Endothelial cell of umbilical vein (primary cell): ENCODE measurements around the gene GALNT14.

Source experiments
- EZH2 ChIP-seq: IDR thresholded peaks from 2 replicates; pipeline ENCODE4 v1.6.1; 2012; ENCODE audit warnings: borderline replicate concordance, low read depth, mild to moderate bottlenecking, moderate library complexity, low read length, inconsistent platforms; ENCODE audit not compliant: severe bottlenecking
- FOS ChIP-seq: IDR thresholded peaks from 2 replicates; pipeline ENCODE4 v1.6.1; 2011; ENCODE audit warnings: mild to moderate bottlenecking, low read length, moderate library complexity, borderline replicate concordance; ENCODE audit not compliant: insufficient read depth
- GATA2 ChIP-seq: IDR thresholded peaks from 2 replicates; pipeline ENCODE4 v1.7.0; 2011; ENCODE audit warnings: low read depth, mild to moderate bottlenecking, moderate library complexity, mixed read lengths, low read length; ENCODE audit not compliant: insufficient read length, insufficient read depth
- JUN ChIP-seq: IDR thresholded peaks from 2 replicates; pipeline ENCODE4 v1.6.1; 2011; ENCODE audit warnings: borderline replicate concordance, low read depth; ENCODE audit not compliant: insufficient read length, insufficient read depth
- MYC ChIP-seq: IDR thresholded peaks from one replicate; pipeline ENCODE4 v1.6.1; 2011; ENCODE audit warnings: mild to moderate bottlenecking, low read depth, low read length
- POLR2A ChIP-seq: IDR thresholded peaks from 2 replicates; pipeline ENCODE4 v1.6.1; 2012; ENCODE audit warnings: low read depth, mild to moderate bottlenecking, control low read depth, low read length
- POLR2AphosphoS5 ChIP-seq: IDR thresholded peaks from 2 replicates; pipeline ENCODE4 v1.6.1; 2012; ENCODE audit warnings: low read depth, mild to moderate bottlenecking, control low read depth, low read length, moderate library complexity; ENCODE audit not compliant: insufficient read depth
- TF ChIP-seq, protein P1 (sequence below), 2 donors: IDR thresholded peaks; 1 replicate in 1 of 2; 2 replicates in 1 of 2; pipeline ENCODE4 v1.5.1; 2011; ENCODE audit warnings: low read length in 2 of 2, mild to moderate bottlenecking in 2 of 2, moderate library complexity in 2 of 2, control low read depth in 1 of 2, inconsistent platforms in 1 of 2, low read depth in 1 of 2; ENCODE audit not compliant: insufficient read depth in 1 of 2; ENCODE audit errors: extremely low read depth in 1 of 2
- TF ChIP-seq, protein P2 (sequence below): IDR thresholded peaks from 2 replicates; pipeline ENCODE4 v1.6.1; 2011; ENCODE audit not compliant: insufficient read depth, insufficient read length

DNA sequence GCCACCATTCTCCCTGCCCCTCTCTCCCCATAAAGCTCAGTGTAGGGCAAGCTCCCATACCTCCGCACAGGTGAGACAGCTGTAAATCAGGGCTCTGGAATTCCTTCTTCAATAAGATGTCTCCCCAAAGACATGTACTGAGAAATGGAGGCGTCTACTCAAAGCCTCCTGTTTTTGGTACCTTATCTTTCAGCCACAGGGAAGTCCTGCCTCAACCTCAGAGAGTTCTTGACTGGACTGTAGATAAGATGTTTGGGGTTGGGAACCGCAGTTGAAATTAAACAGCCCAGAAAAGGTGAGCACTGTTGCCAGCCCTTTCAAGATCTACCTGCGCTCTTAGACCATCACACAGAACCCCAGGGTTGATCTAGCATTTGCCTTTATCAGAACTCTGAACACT is 1.4 kb upstream of the GALNT14 start:
- TF ChIP-seq POLR2AphosphoS5, result no peak
- TF ChIP-seq POLR2A, result no peak
- TF ChIP-seq, protein P1, sequence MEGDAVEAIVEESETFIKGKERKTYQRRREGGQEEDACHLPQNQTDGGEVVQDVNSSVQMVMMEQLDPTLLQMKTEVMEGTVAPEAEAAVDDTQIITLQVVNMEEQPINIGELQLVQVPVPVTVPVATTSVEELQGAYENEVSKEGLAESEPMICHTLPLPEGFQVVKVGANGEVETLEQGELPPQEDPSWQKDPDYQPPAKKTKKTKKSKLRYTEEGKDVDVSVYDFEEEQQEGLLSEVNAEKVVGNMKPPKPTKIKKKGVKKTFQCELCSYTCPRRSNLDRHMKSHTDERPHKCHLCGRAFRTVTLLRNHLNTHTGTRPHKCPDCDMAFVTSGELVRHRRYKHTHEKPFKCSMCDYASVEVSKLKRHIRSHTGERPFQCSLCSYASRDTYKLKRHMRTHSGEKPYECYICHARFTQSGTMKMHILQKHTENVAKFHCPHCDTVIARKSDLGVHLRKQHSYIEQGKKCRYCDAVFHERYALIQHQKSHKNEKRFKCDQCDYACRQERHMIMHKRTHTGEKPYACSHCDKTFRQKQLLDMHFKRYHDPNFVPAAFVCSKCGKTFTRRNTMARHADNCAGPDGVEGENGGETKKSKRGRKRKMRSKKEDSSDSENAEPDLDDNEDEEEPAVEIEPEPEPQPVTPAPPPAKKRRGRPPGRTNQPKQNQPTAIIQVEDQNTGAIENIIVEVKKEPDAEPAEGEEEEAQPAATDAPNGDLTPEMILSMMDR (IDR thresholded peaks at IDR 0.05; ENCODE audit: extremely low read depth in 1 of 2, insufficient read depth in 1 of 2, low read depth in 1 of 2, low read length in 2 of 2), result no peak
- TF ChIP-seq EZH2, result no peak
- no peak for TF ChIP-seq FOS
- no peak for TF ChIP-seq MYC
- TF ChIP-seq JUN, result no peak
- TF ChIP-seq, protein P2, sequence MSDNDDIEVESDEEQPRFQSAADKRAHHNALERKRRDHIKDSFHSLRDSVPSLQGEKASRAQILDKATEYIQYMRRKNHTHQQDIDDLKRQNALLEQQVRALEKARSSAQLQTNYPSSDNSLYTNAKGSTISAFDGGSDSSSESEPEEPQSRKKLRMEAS, result no peak
- TF ChIP-seq GATA2, result no peak
